K562 (cell line): ENCODE measurements around the gene FGGY. TPM values are rescaled to one million over a fixed set of nuclear protein-coding genes. Genes with fewer than 3 reads are reported as not detected.

ENCODE experiments used
- CBFA2T2 ChIP-seq: fragments of 450-650 bp; conservative IDR thresholded peaks from 2 replicates; pipeline ENCODE4 v1.6.1; 2017; ENCODE audit warnings: mild to moderate bottlenecking
- CHCHD3 ChIP-seq: fragments of 250-450 bp; sonication (Bioruptor Pico); IDR thresholded peaks from 2 replicates; pipeline ENCODE4 v2.1.2; 2022; ENCODE audit warnings: mild to moderate bottlenecking
- ELF2 ChIP-seq: fragments of 250-450 bp; sonication (Bioruptor Pico); IDR thresholded peaks from 2 replicates; pipeline ENCODE4 v1.5.0; 2021; ENCODE audit warnings: mild to moderate bottlenecking
- FOXA3 ChIP-seq, 2 experiments: fragments of 450-650 bp in 1 of 2; sonication (generic) in 1 of 2; formaldehyde crosslinking; IDR thresholded peaks in 1 of 2; conservative IDR thresholded peaks in 1 of 2; 2 replicates each; pipeline versions ENCODE4 v1.4.0 to v1.8.0; 2020 to 2022; ENCODE audit warnings: mild to moderate bottlenecking in 2 of 2, missing genetic modification reagents in 1 of 2
- MAFG ChIP-seq: fragments of 450-650 bp; conservative IDR thresholded peaks from 2 replicates; pipeline ENCODE4 v1.6.1; 2016; ENCODE audit warnings: missing genetic modification characterization, missing compliant biosample characterization
- PCBP2 ChIP-seq: fragments of 200-400 bp; formaldehyde crosslinking; IDR thresholded peaks from 2 replicates; pipeline ENCODE4 v1.6.1; 2018; ENCODE audit warnings: low read length, low read depth, mild to moderate bottlenecking, moderate library complexity; ENCODE audit not compliant: poor library complexity, severe bottlenecking
- POLR2AphosphoS2 ChIP-seq: IDR thresholded peaks from 2 replicates; pipeline ENCODE4 v1.6.1; 2012; ENCODE audit warnings: low read length, improper control_type of control experiment
- POU5F1 ChIP-seq: fragments of 150-350 bp; IDR thresholded peaks from 2 replicates; pipeline ENCODE4 v1.6.1; 2014; ENCODE audit warnings: borderline replicate concordance, low read length, low read depth, mild to moderate bottlenecking; ENCODE audit not compliant: partially characterized antibody
- PYGO2 ChIP-seq: fragments of 450-650 bp; IDR thresholded peaks from 2 replicates; pipeline ENCODE4 v1.6.1; 2016; ENCODE audit warnings: mild to moderate bottlenecking, missing genetic modification characterization, moderate library complexity, missing compliant biosample characterization
- SIRT6 ChIP-seq: IDR thresholded peaks from one replicate; pipeline ENCODE4 v1.6.1; 2012; ENCODE audit warnings: low read depth, mild to moderate bottlenecking, control low read depth, inconsistent platforms, low read length, moderate library complexity
- TAF7 ChIP-seq: fragments of 450-650 bp; IDR thresholded peaks from 2 replicates; pipeline ENCODE4 v1.6.1; 2016; ENCODE audit warnings: missing genetic modification characterization, missing compliant biosample characterization
- USF1 ChIP-seq: sonication (generic); formaldehyde crosslinking; IDR thresholded peaks from 2 replicates; pipeline ENCODE4 v1.9.0; 2022; ENCODE audit warnings: mild to moderate bottlenecking, missing genetic modification reagents
- ZNF274 ChIP-seq: IDR thresholded peaks from 2 replicates; pipeline ENCODE4 v1.6.1; 2011; ENCODE audit warnings: low read depth, mild to moderate bottlenecking, low read length, moderate library complexity, borderline replicate concordance
- ZNF324 ChIP-seq: fragments of 250-450 bp; sonication (Bioruptor Pico); IDR thresholded peaks from 2 replicates; pipeline ENCODE4 v1.4.0; 2020; ENCODE audit warnings: mild to moderate bottlenecking
- ZNF699 ChIP-seq: fragments of 250-450 bp; sonication (Bioruptor Pico); IDR thresholded peaks from 2 replicates; pipeline ENCODE4 v1.8.0; 2021; ENCODE audit warnings: mild to moderate bottlenecking, moderate library complexity; ENCODE audit not compliant: insufficient replicate concordance
- ZNF785 ChIP-seq: fragments of 250-450 bp; sonication (Bioruptor Pico); IDR thresholded peaks from 2 replicates; pipeline ENCODE4 v1.4.0; 2020; ENCODE audit warnings: mild to moderate bottlenecking
- polyA plus RNA-seq, 8 experiments: library from polyadenylated mRNA; depleted of rRNA in 4 of 8; stranded (reverse) in 5 of 8; unstranded in 3 of 8; fragments of >200 nt; fragmentation: Nextera tagmentation in 2 of 8; fragmentation: Illumina TruSeq in 1 of 8; extraction: Ambion mirVana in 2 of 8; extraction: Trizol in 1 of 8; gene quantifications; 2 replicates each; pipeline versions ENCODE4 v1.2.1 to v1.2.3, GENCODE V29; 2011 to 2014; ENCODE audit warnings: inconsistent platforms in 1 of 8, missing spikeins in 1 of 8
- total RNA-seq, 7 experiments: library from RNA; depleted of rRNA in 6 of 7; stranded (reverse); fragments of >200 nt in 6 of 7; fragmentation: Illumina TruSeq in 2 of 7; extraction: Trizol in 2 of 7; gene quantifications; 2 replicates each; pipeline versions ENCODE4 v1.2.1 to v1.2.3, GENCODE V29; 2011 to 2021; ENCODE audit warnings: low replicate concordance in 1 of 7
- TF ChIP-seq, protein P1 (sequence below): fragments of 450-650 bp; IDR thresholded peaks from 2 replicates; pipeline ENCODE4 v1.6.1; 2017; ENCODE audit warnings: antibody characterized with exemption
- TF ChIP-seq, protein P2 (sequence below): fragments of 450-650 bp; IDR thresholded peaks from 2 replicates; pipeline ENCODE4 v1.6.1; 2016; ENCODE audit warnings: low read depth

The FGGY gene
- total and polyA plus RNA-seq, 9 of the 15 experiments (the other 6 are each of a cell fraction or from before 2014, with no cell fraction given): 9.7 to 19.2 (median 12.6) TPM

GRCh38 chr1:59446257-59446901, 149.5 kb downstream of the FGGY start (continued):
- no peak; a peak in 1 of 4 replicates for TF ChIP-seq FOXA3 (CRISPR knock-in tag; conservative IDR thresholded peaks at IDR 0.05 in 1 of 2, IDR thresholded peaks at IDR 0.05 in 1 of 2)
- TF ChIP-seq, protein P1, sequence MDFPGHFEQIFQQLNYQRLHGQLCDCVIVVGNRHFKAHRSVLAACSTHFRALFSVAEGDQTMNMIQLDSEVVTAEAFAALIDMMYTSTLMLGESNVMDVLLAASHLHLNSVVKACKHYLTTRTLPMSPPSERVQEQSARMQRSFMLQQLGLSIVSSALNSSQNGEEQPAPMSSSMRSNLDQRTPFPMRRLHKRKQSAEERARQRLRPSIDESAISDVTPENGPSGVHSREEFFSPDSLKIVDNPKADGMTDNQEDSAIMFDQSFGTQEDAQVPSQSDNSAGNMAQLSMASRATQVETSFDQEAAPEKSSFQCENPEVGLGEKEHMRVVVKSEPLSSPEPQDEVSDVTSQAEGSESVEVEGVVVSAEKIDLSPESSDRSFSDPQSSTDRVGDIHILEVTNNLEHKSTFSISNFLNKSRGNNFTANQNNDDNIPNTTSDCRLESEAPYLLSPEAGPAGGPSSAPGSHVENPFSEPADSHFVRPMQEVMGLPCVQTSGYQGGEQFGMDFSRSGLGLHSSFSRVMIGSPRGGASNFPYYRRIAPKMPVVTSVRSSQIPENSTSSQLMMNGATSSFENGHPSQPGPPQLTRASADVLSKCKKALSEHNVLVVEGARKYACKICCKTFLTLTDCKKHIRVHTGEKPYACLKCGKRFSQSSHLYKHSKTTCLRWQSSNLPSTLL: no peak
- TF ChIP-seq CBFA2T2: no peak
- TF ChIP-seq ZNF274: no peak
- peak; percentile 48 for TF ChIP-seq MAFG (tag)
- no peak for TF ChIP-seq CHCHD3 (CRISPR knock-in tag)
- TF ChIP-seq POU5F1: no peak
- TF ChIP-seq ELF2 (CRISPR knock-in tag): no peak
- TF ChIP-seq PYGO2 (tag): no peak
- TF ChIP-seq TAF7 (tag): peak; percentile 23; the same call in 1 of the 2 replicates
- TF ChIP-seq ZNF699 (CRISPR knock-in tag): no peak
- no peak for TF ChIP-seq ZNF324 (CRISPR knock-in tag)
- no peak for TF ChIP-seq ZNF785
- TF ChIP-seq POLR2AphosphoS2: no peak
- no peak for TF ChIP-seq SIRT6
- TF ChIP-seq, protein P2, sequence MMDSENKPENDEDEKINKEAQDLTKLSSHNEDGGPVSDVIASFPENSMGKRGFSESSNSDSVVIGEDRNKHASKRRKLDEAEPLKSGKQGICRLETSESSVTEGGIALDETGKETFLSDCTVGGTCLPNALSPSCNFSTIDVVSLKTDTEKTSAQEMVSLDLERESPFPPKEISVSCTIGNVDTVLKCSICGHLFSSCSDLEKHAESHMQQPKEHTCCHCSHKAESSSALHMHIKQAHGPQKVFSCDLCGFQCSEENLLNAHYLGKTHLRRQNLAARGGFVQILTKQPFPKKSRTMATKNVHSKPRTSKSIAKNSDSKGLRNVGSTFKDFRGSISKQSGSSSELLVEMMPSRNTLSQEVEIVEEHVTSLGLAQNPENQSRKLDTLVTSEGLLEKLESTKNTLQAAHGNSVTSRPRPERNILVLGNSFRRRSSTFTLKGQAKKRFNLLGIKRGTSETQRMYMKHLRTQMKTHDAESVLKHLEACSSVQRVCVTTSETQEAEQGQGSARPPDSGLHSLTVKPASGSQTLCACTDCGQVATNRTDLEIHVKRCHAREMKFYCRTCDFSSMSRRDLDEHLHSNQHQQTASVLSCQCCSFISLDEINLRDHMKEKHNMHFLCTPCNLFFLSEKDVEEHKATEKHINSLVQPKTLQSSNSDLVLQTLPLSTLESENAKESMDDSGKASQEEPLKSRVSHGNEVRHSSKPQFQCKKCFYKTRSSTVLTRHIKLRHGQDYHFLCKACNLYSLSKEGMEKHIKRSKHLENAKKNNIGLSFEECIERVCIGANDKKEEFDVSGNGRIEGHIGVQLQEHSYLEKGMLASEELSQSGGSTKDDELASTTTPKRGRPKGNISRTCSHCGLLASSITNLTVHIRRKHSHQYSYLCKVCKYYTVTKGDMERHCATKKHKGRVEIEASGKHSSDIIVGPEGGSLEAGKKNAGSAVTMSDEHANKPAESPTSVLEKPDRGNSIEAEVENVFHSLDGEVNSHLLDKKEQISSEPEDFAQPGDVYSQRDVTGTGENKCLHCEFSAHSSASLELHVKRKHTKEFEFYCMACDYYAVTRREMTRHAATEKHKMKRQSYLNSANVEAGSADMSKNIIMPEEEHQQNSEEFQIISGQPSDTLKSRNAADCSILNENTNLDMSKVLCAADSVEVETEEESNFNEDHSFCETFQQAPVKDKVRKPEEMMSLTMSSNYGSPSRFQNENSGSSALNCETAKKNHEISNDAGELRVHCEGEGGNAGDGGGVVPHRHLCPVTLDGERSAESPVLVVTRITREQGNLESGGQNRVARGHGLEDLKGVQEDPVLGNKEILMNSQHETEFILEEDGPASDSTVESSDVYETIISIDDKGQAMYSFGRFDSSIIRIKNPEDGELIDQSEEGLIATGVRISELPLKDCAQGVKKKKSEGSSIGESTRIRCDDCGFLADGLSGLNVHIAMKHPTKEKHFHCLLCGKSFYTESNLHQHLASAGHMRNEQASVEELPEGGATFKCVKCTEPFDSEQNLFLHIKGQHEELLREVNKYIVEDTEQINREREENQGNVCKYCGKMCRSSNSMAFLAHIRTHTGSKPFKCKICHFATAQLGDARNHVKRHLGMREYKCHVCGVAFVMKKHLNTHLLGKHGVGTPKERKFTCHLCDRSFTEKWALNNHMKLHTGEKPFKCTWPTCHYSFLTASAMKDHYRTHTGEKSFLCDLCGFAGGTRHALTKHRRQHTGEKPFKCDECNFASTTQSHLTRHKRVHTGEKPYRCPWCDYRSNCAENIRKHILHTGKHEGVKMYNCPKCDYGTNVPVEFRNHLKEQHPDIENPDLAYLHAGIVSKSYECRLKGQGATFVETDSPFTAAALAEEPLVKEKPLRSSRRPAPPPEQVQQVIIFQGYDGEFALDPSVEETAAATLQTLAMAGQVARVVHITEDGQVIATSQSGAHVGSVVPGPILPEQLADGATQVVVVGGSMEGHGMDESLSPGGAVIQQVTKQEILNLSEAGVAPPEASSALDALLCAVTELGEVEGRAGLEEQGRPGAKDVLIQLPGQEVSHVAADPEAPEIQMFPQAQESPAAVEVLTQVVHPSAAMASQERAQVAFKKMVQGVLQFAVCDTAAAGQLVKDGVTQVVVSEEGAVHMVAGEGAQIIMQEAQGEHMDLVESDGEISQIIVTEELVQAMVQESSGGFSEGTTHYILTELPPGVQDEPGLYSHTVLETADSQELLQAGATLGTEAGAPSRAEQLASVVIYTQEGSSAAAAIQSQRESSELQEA: no peak
- TF ChIP-seq PCBP2: no peak
- no peak for TF ChIP-seq USF1
